Common myeloid progenitor, CD34-positive (primary cell): ENCODE data around the gene ATP11A.
"Not testable (repeated sequence)": the region's sequence is repeated elsewhere in the genome, so short reads cannot be mapped to it uniquely, and the experiment has no call there.

Experiments
- CTCF ChIA-PET: fragments of 350-600 bp; sonication (Branson Sonifier 250); formaldehyde crosslinking; loops from one replicate; lab custom pipeline; 2021; ENCODE audit warnings: antibody characterized with exemption; lab: Charles Lee
- POLR2A ChIA-PET: fragments of 350-600 bp; sonication (Branson Sonifier 250); formaldehyde crosslinking; loops from one replicate; lab custom pipeline; 2021; ENCODE audit warnings: antibody characterized with exemption; lab: Charles Lee
- DNase-seq, 3 donors: peaks; one replicate each; pipeline versions ENCODE4 v3.0.0 to v3.0.0-alpha.2; 2013
- H3K27ac ChIP-seq, 2 experiments: 1 replicate in 1 of 2; 2 replicates in 1 of 2; pipeline ENCODE4 v1.7.0; 2013; ENCODE audit warnings: inconsistent platforms in 2 of 2, low read length in 2 of 2, mild to moderate bottlenecking in 2 of 2, low read depth in 1 of 2, moderate library complexity in 1 of 2; ENCODE audit not compliant: severe bottlenecking in 2 of 2, insufficient read depth in 1 of 2, poor library complexity in 1 of 2
- H3K27me3 ChIP-seq, 5 experiments: replicated peaks in 2 of 5; 1 replicate in 3 of 5; 2 replicates in 2 of 5; pipeline versions ENCODE4 v1.6.1 to v1.7.0; 2013; ENCODE audit warnings: low read length in 4 of 5, mild to moderate bottlenecking in 2 of 5, moderate library complexity in 2 of 5, inconsistent platforms in 1 of 5; ENCODE audit not compliant: insufficient read depth in 5 of 5, control insufficient read depth in 4 of 5
- H3K36me3 ChIP-seq, 4 experiments: 1 replicate in 2 of 4; 2 replicates in 2 of 4; pipeline versions ENCODE4 v1.6.1 to v1.7.0; 2013; ENCODE audit warnings: low read length in 3 of 4, control low read depth in 1 of 4, mild to moderate bottlenecking in 1 of 4; ENCODE audit not compliant: control insufficient read depth in 4 of 4, insufficient read depth in 4 of 4
- H3K4me1 ChIP-seq, 4 experiments: 1 replicate in 3 of 4; 2 replicates in 1 of 4; pipeline versions ENCODE4 v1.6.1 to v1.7.1; 2013; ENCODE audit warnings: low read length in 3 of 4, mild to moderate bottlenecking in 3 of 4, control low read depth in 1 of 4, inconsistent platforms in 1 of 4, moderate library complexity in 1 of 4; ENCODE audit not compliant: control insufficient read depth in 4 of 4, insufficient read depth in 4 of 4; ENCODE audit errors: control extremely low read depth in 1 of 4
- H3K4me3 ChIP-seq, 7 experiments: 1 replicate in 4 of 7; 2 replicates in 3 of 7; pipeline versions ENCODE4 v1.5.1 to v1.7.0; 2013; ENCODE audit warnings: mild to moderate bottlenecking in 7 of 7, low read length in 6 of 7, moderate library complexity in 6 of 7, inconsistent platforms in 2 of 7, low read depth in 2 of 7, control low read depth in 1 of 7; ENCODE audit not compliant: insufficient read depth in 4 of 7, control insufficient read depth in 1 of 7; ENCODE audit errors: extremely low read depth in 1 of 7
- H3K9me3 ChIP-seq, 5 experiments: 1 replicate in 4 of 5; 2 replicates in 1 of 5; pipeline versions ENCODE4 v1.6.1 to v1.7.1; 2013; ENCODE audit warnings: low read length in 4 of 5, mild to moderate bottlenecking in 2 of 5, inconsistent platforms in 1 of 5, low read depth in 1 of 5, moderate library complexity in 1 of 5; ENCODE audit not compliant: control insufficient read depth in 4 of 5, insufficient read depth in 2 of 5; ENCODE audit errors: control extremely low read depth in 1 of 5
- WGBS: methylation state at CpG from one replicate; pipeline ENCODE4 v1.1.5; 2013; ENCODE audit not compliant: insufficient coverage; 5-methylcytosine and 5-hydroxymethylcytosine counted together

Gene ATP11A

DNA sequence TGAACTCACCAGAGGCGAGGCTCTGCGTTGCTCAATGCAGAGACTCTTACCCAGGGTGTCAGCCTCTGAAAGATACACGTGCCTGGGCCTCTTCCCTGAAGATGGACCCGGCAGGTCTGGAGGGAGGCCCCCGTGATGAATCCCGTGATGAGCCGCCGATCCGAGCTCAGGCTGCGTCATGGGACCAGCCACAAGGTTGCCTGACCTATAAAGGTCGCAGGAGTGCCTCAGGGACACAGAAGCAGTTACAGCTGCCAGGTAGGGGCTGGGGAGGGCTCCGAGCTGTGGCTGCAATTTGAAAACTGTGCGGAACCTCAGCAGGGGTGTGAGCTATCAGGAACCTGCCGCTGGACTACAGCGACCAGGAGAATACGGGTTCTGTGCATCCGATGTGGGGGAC, 10.5 kb upstream of the ATP11A start:
- POLR2A ChIA-PET, result no interaction called here
- 99% methylated on average over 17 of the region's 17 CpGs for WGBS
- no peaks in the 10 kb centered on the region for H3K9me3 ChIP-seq

GRCh38 chr13:112679932-112680677, 9.7 kb upstream of the ATP11A start:
- peaks cover 0 to 7% (median 0%) of the 10 kb centered on the region in 5 experiments for H3K27me3 ChIP-seq
- no peak overlapping the region for H3K4me3 ChIP-seq
- H3K4me1 ChIP-seq, result no peaks in the 10 kb centered on the region
- no peaks in the 10 kb centered on the region for H3K9me3 ChIP-seq
- DNase-seq, result no peak
- ChIA-PET CTCF (interaction anchor here (1.3 kb wide), 1 partner anchor 8 kb away, joined by 3 read pairs; no protein-coding TSS in a partner anchor), POLR2A (no interaction called here)
- no peak overlapping the region for H3K27ac ChIP-seq
- H3K36me3 ChIP-seq, result no peaks in the 10 kb centered on the region
- 97% methylated on average over 18 of the region's 20 CpGs for WGBS

More for the DNA sequence above, 10.5 kb upstream of the ATP11A start:
- DNase-seq, result no peak
- no peaks in the 10 kb centered on the region for H3K4me1 ChIP-seq
- no peaks in the 10 kb centered on the region for H3K36me3 ChIP-seq
- H3K27me3 ChIP-seq, result peaks cover 0 to 10% (median 0%) of the 10 kb centered on the region in 5 experiments
- CTCF ChIA-PET, result interaction anchor here (1.3 kb wide), 1 partner anchor 9 kb away, joined by 3 read pairs; no protein-coding TSS in a partner anchor
- H3K4me3 ChIP-seq, result no peak overlapping the region
- no peak overlapping the region for H3K27ac ChIP-seq

GRCh38 chr13:112680741-112681360, 9.0 kb upstream of the ATP11A start:
- DNase-seq, result no peak
- H3K4me3 ChIP-seq, result no peak overlapping the region
- H3K9me3 ChIP-seq, result no peaks in the 10 kb centered on the region
- 98% methylated on average over 15 of the region's 17 CpGs for WGBS
- no peak overlapping the region for H3K27ac ChIP-seq
- H3K36me3 ChIP-seq, result no peaks in the 10 kb centered on the region
- CTCF ChIA-PET, result no interaction called here
- POLR2A ChIA-PET, result no interaction called here
- no peaks in the 10 kb centered on the region for H3K4me1 ChIP-seq
- peaks cover 0 to 5% (median 0%) of the 10 kb centered on the region in 5 experiments for H3K27me3 ChIP-seq

- no peaks in the 10 kb centered on the region for H3K27me3 ChIP-seq
- H3K9me3 ChIP-seq, result no peaks in the 10 kb centered on the region
- peaks cover 0 to 8% (median under 1%) of the 10 kb centered on the region in 4 experiments for H3K4me1 ChIP-seq
- H3K27ac ChIP-seq, result no peak overlapping the region
- 97% methylated on average over 6 of the region's 10 CpGs for WGBS
- POLR2A ChIA-PET, result no interaction called here
- H3K36me3 ChIP-seq, result no peaks in the 10 kb centered on the region
- H3K4me3 ChIP-seq, result no peak overlapping the region
- CTCF ChIA-PET, result no interaction called here
- no peak for DNase-seq
Observed at GRCh38 chr13:112683581-112683980, 6.3 kb upstream of the ATP11A start.

- no peak overlapping the region for H3K27ac ChIP-seq
- peaks cover 0 to 15% (median 7%) of the 10 kb centered on the region in 4 experiments for H3K4me1 ChIP-seq
- no peak overlapping the region for H3K4me3 ChIP-seq
- 99% methylated on average over 17 of the region's 18 CpGs for WGBS
- H3K27me3 ChIP-seq, result no peaks in the 10 kb centered on the region
- DNase-seq, result no peak
- ChIA-PET CTCF (no interaction called here), POLR2A (interaction anchor here (0.6 kb wide), 1 partner anchor 38 kb away, joined by 4 read pairs; no protein-coding TSS in a partner anchor)
- H3K9me3 ChIP-seq, result no peaks in the 10 kb centered on the region
- no peaks in the 10 kb centered on the region for H3K36me3 ChIP-seq
Observed at GRCh38 chr13:112684071-112684845, 5.6 kb upstream of the ATP11A start.

- not testable (repeated sequence) for H3K9me3 ChIP-seq, DNase-seq, H3K27ac ChIP-seq, H3K4me3 ChIP-seq, H3K36me3 ChIP-seq, H3K27me3 ChIP-seq
- 95% methylated on average over 8 of the region's 9 CpGs for WGBS
- ChIA-PET POLR2A (interaction anchor here (0.6 kb wide), 1 partner anchor 39 kb away, joined by 4 read pairs; no protein-coding TSS in a partner anchor), CTCF (interaction anchor here (1.6 kb wide), 1 partner anchor 9 kb away, joined by 4 read pairs; no protein-coding TSS in a partner anchor)
- H3K4me1 ChIP-seq, result peaks cover 0 to 19% (median 12%) of the 10 kb centered on the region in 4 experiments
Observed at GRCh38 chr13:112685189-112685805, 4.5 kb upstream of the ATP11A start.
